ENCODE data around the gene HSPB8. TPM values are rescaled to one million over a fixed set of nuclear protein-coding genes. Genes with fewer than 3 reads are reported as not detected.

Gene HSPB8
- total RNA-seq: not detected

- Mint-ChIP-seq H3K9me3 (ENCODE audit: low read depth) (no peaks in the 10 kb centered on the region), H3K27ac (no peak within 1 kb of the TSS), H3K4me3 (no peak within 1 kb of the TSS), H3K4me1 (no peaks in the 10 kb centered on the region), H3K36me3 (no peaks in the 10 kb centered on the region), H3K27me3 (no peaks in the 10 kb centered on the region)
- DNase-seq (no peak), ATAC-seq (no peak)
- CTCF ChIA-PET: no interaction called here
Observed at GRCh38 chr12:119178544-119179334, at the start of gene HSPB8. HSPB8 (plus strand) TSS chr12:119178931; CDS start chr12:119179313, 382 bp downstream.

- Mint-ChIP-seq H3K27ac (no peak overlapping the region), H3K36me3 (no peaks in the 10 kb centered on the region), H3K4me3 (no peak overlapping the region), H3K9me3 (ENCODE audit: low read depth) (peaks cover 10% of the 10 kb centered on the region), H3K4me1 (no peaks in the 10 kb centered on the region), H3K27me3 (no peaks in the 10 kb centered on the region)
- CTCF ChIA-PET: no interaction called here
- no peak for DNase-seq
- no peak for ATAC-seq
Observed at GRCh38 chr12:119129827-119130434, 48.8 kb upstream of the HSPB8 start.

- CTCF ChIA-PET: no interaction called here
- Mint-ChIP-seq H3K27ac (no peak overlapping the region), H3K9me3 (ENCODE audit: low read depth) (peaks cover 7% of the 10 kb centered on the region), H3K4me1 (no peaks in the 10 kb centered on the region), H3K27me3 (no peaks in the 10 kb centered on the region), H3K4me3 (no peak overlapping the region), H3K36me3 (no peaks in the 10 kb centered on the region)
- DNase-seq: no peak
- ATAC-seq: no peak
Observed at GRCh38 chr12:119130523-119130922, 48.2 kb upstream of the HSPB8 start.

GRCh38 chr12:119134284-119135072 lies 44.3 kb upstream of the HSPB8 start:
- CTCF ChIA-PET: no interaction called here
- H3K27ac Mint-ChIP-seq: no peak overlapping the region
- H3K4me3 Mint-ChIP-seq: no peak overlapping the region
- ATAC-seq (no peak), DNase-seq (no peak)
- H3K4me1 Mint-ChIP-seq: no peaks in the 10 kb centered on the region
- no peaks in the 10 kb centered on the region for H3K36me3 Mint-ChIP-seq
- no peaks in the 10 kb centered on the region for H3K27me3 Mint-ChIP-seq
- H3K9me3 Mint-ChIP-seq (ENCODE audit: low read depth): peaks cover 11% of the 10 kb centered on the region

- Mint-ChIP-seq H3K4me3 (no peak overlapping the region), H3K36me3 (no peaks in the 10 kb centered on the region), H3K27me3 (no peaks in the 10 kb centered on the region), H3K9me3 (ENCODE audit: low read depth) (peaks cover 4% of the 10 kb centered on the region), H3K27ac (no peak overlapping the region), H3K4me1 (no peaks in the 10 kb centered on the region)
- ATAC-seq (no peak), DNase-seq (no peak)
- CTCF ChIA-PET: no interaction called here
Observed at GRCh38 chr12:119136811-119137410, 41.8 kb upstream of the HSPB8 start.

GRCh38 chr12:119139448-119139847 lies 39.3 kb upstream of the HSPB8 start:
- Mint-ChIP-seq H3K4me3 (no peak overlapping the region), H3K27ac (no peak overlapping the region), H3K27me3 (no peaks in the 10 kb centered on the region), H3K9me3 (ENCODE audit: low read depth) (peaks cover 4% of the 10 kb centered on the region), H3K36me3 (no peaks in the 10 kb centered on the region), H3K4me1 (no peaks in the 10 kb centered on the region)
- CTCF ChIA-PET: no interaction called here
- DNase-seq (no peak), ATAC-seq (no peak)

GRCh38 chr12:119145367-119145766 lies 33.4 kb upstream of the HSPB8 start:
- no peak for ATAC-seq
- DNase-seq: no peak
- no peak overlapping the region for H3K4me3 Mint-ChIP-seq
- H3K4me1 Mint-ChIP-seq: no peaks in the 10 kb centered on the region
- H3K27me3 Mint-ChIP-seq: no peaks in the 10 kb centered on the region
- no peaks in the 10 kb centered on the region for H3K9me3 Mint-ChIP-seq (ENCODE audit: low read depth)
- CTCF ChIA-PET: no interaction called here
- no peaks in the 10 kb centered on the region for H3K36me3 Mint-ChIP-seq
- H3K27ac Mint-ChIP-seq: no peak overlapping the region

- no peaks in the 10 kb centered on the region for H3K4me1 Mint-ChIP-seq
- no peaks in the 10 kb centered on the region for H3K36me3 Mint-ChIP-seq
- peaks cover under 1% of the 10 kb centered on the region for H3K27me3 Mint-ChIP-seq
- CTCF ChIA-PET: no interaction called here
- peaks cover 3% of the 10 kb centered on the region for H3K9me3 Mint-ChIP-seq (ENCODE audit: low read depth)
- no peak for DNase-seq
- no peak for ATAC-seq
- H3K27ac Mint-ChIP-seq: no peak overlapping the region
- no peak overlapping the region for H3K4me3 Mint-ChIP-seq
Observed at GRCh38 chr12:119147847-119148448, 30.8 kb upstream of the HSPB8 start.

GRCh38 chr12:119149270-119149669 lies 29.5 kb upstream of the HSPB8 start:
- peaks cover 3% of the 10 kb centered on the region for H3K9me3 Mint-ChIP-seq (ENCODE audit: low read depth)
- H3K4me1 Mint-ChIP-seq: no peaks in the 10 kb centered on the region
- H3K27ac Mint-ChIP-seq: no peak overlapping the region
- H3K36me3 Mint-ChIP-seq: no peaks in the 10 kb centered on the region
- DNase-seq (no peak), ATAC-seq (no peak)
- H3K4me3 Mint-ChIP-seq: no peak overlapping the region
- H3K27me3 Mint-ChIP-seq: peaks cover 3% of the 10 kb centered on the region
- CTCF ChIA-PET: no interaction called here

GRCh38 chr12:119151445-119152026 lies 27.2 kb upstream of the HSPB8 start:
- DNase-seq (no peak), ATAC-seq (no peak)
- CTCF ChIA-PET: no interaction called here
- no peaks in the 10 kb centered on the region for H3K36me3 Mint-ChIP-seq
- H3K27me3 Mint-ChIP-seq: peaks cover 3% of the 10 kb centered on the region
- no peak overlapping the region for H3K4me3 Mint-ChIP-seq
- peaks cover 3% of the 10 kb centered on the region for H3K9me3 Mint-ChIP-seq (ENCODE audit: low read depth)
- no peaks in the 10 kb centered on the region for H3K4me1 Mint-ChIP-seq
- no peak overlapping the region for H3K27ac Mint-ChIP-seq

- H3K4me1 Mint-ChIP-seq: no peaks in the 10 kb centered on the region
- no peak for DNase-seq
- no peak overlapping the region for H3K27ac Mint-ChIP-seq
- H3K4me3 Mint-ChIP-seq: no peak overlapping the region
- H3K9me3 Mint-ChIP-seq (ENCODE audit: low read depth): peaks cover 3% of the 10 kb centered on the region
- no peak for ATAC-seq
- H3K27me3 Mint-ChIP-seq: peaks cover 3% of the 10 kb centered on the region
- H3K36me3 Mint-ChIP-seq: no peaks in the 10 kb centered on the region
- CTCF ChIA-PET: no interaction called here
Observed at GRCh38 chr12:119153477-119154434, 25.0 kb upstream of the HSPB8 start.

GRCh38 chr12:119154435-119154818 lies 24.3 kb upstream of the HSPB8 start:
- no peaks in the 10 kb centered on the region for H3K4me1 Mint-ChIP-seq
- peaks cover 3% of the 10 kb centered on the region for H3K9me3 Mint-ChIP-seq (ENCODE audit: low read depth)
- DNase-seq: no peak
- no peaks in the 10 kb centered on the region for H3K36me3 Mint-ChIP-seq
- peaks cover 3% of the 10 kb centered on the region for H3K27me3 Mint-ChIP-seq
- ATAC-seq: no peak
- no peak overlapping the region for H3K27ac Mint-ChIP-seq
- no peak overlapping the region for H3K4me3 Mint-ChIP-seq
- CTCF ChIA-PET: no interaction called here

All from activated CD8-positive, alpha-beta memory T cell treated with anti-CD3 and anti-CD28 coated beads, Interleukin-2, amount 10 ng/mL, durations not matched to agents 7 days and 5 days (primary cell).